ENCODE data around the gene TIPIN. TPM values are rescaled to one million over a fixed set of nuclear protein-coding genes. Genes with fewer than 3 reads are reported as not detected.
A peak's percentile ranks its signal among the peaks of the same experiment; 100 is the strongest.

Gene TIPIN
- total and polyA plus RNA-seq, 2 of the 8 experiments (the other 6 are each of a cell fraction or from before 2014, with no cell fraction given): 8.5 to 24.7 TPM

DNA sequence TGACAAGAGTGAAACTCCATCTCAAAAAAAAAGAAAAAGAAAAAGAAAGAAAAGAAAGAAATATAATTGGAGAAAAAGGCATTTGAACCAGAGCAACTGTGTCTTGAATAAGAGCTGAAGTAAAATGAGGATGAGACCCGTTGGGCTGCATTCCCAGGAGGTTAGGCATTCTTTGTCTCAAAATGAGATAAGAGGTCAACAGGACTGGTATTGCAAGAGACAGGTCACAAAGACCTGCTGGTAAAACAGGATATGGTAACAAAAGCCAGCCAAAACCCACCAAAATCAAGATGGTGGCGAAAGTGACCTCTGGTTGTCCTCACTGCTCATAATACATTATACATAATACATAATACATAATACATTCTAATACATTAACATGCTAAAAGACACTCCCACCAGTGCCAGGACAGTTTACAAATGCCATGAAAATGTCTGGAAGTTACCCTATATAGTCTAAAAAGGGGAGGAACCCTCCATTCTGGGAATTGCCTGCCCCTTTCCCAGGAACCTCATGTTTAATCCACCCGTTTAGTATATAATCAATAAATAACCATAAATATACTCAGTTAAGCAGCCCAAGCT, 8.6 kb upstream of the TIPIN start:
- FAIRE-seq (no peak), DNase-seq (ENCODE audit: low read depth in 1 of 2, low spot score in 2 of 2) (no peak)
- no peak overlapping the region for H3K14ac ChIP-seq (ENCODE audit: insufficient read length)
- no peaks in the 10 kb centered on the region for H3K36me3 ChIP-seq (ENCODE audit: control insufficient read depth in 2 of 4, insufficient read depth in 4 of 4, low read length in 3 of 4)
- no peaks in the 10 kb centered on the region for H3K9me3 ChIP-seq (ENCODE audit: insufficient read depth in 2 of 2, low read depth in 1 of 2, low read length in 1 of 2)
- no peak overlapping the region for H2BK12ac ChIP-seq (ENCODE audit: low read depth, low read length)
- H3K23me2 ChIP-seq (ENCODE audit: low read depth, low read length): no peaks in the 10 kb centered on the region
- TF ChIP-seq TEAD4 (IDR thresholded peaks at IDR 0.05; ENCODE audit: low read depth, low read length): peak; percentile 47; the same call in 1 of the 2 replicates
- TF ChIP-seq KDM5A (IDR thresholded peaks at IDR 0.05; ENCODE audit: low read length): no peak
- TF ChIP-seq CREB1 (IDR thresholded peaks at IDR 0.05): no peak
- no peak overlapping the region for H3K56ac ChIP-seq (replicated peaks; ENCODE audit: insufficient read length, low read depth, low read length)
- H2BK20ac ChIP-seq (ENCODE audit: low read length): no peak overlapping the region
- H3K4me1 ChIP-seq (replicated peaks in 1 of 4; ENCODE audit: control insufficient read depth in 3 of 4, insufficient read depth in 4 of 4, low read length in 3 of 4): peaks cover 0 to 4% (median 1%) of the 10 kb centered on the region in 4 experiments; a peak in 3 of 7 replicates
- H4K8ac ChIP-seq (ENCODE audit: extremely low read depth, insufficient read depth, low read length): no peak overlapping the region
- no peak overlapping the region for H3K4me2 ChIP-seq (ENCODE audit: insufficient read depth in 1 of 2, low read depth in 2 of 2, low read length in 2 of 2)
- no peak overlapping the region for H2BK120ac ChIP-seq (replicated peaks; ENCODE audit: low read depth, low read length)
- no peak overlapping the region for H3K18ac ChIP-seq (ENCODE audit: extremely low read depth, low read length)
- H3K27ac ChIP-seq (ENCODE audit: low read depth, low read length): no peak overlapping the region
- POLR2A ChIA-PET (ENCODE audit: partially characterized antibody): no interaction called here
- H4K20me1 ChIP-seq (replicated peaks in 1 of 2; ENCODE audit: control insufficient read depth in 1 of 2, insufficient read depth in 2 of 2, low read length in 2 of 2): no peaks in the 10 kb centered on the region
- WGBS, 2 experiments (ENCODE audit: extremely low coverage in 1 of 2, insufficient coverage in 1 of 2, insufficient read length in 1 of 2, insufficient replicate concordance in 2 of 2, low coverage in 1 of 2, low lambda C conversion rate in 2 of 2, missing lambda C conversion rate in 1 of 2): 89% methylated on average over 3 of the region's 3 CpGs; no CpG with 5 or more reads in 1 of the 2 experiments
- H3K23ac ChIP-seq (ENCODE audit: insufficient read length): no peak overlapping the region
- H3K4ac ChIP-seq (replicated peaks; ENCODE audit: insufficient read length, low read depth, low read length): no peak overlapping the region
- no peaks in the 10 kb centered on the region for H3K79me1 ChIP-seq (ENCODE audit: low read depth, low read length)
- H2AFZ ChIP-seq (ENCODE audit: low read length): 0 out of 2 replicates have a peak overlapping the region, but pooled peaks have one; percentile 39
- CTCF ChIA-PET (ENCODE audit: partially characterized antibody): interaction anchor here (0.6 kb wide), 1 partner anchor 16 kb away, joined by 3 read pairs; no protein-coding TSS in a partner anchor
- no peak overlapping the region for H2BK15ac ChIP-seq (ENCODE audit: low read length)
- H2AK5ac ChIP-seq (ENCODE audit: low read depth, low read length): no peak overlapping the region
- no peak overlapping the region for H4K91ac ChIP-seq (replicated peaks; ENCODE audit: insufficient read length, low read length)
- H3K4me3 ChIP-seq (ENCODE audit: extremely low read depth in 1 of 4, insufficient read depth in 2 of 4, low read depth in 3 of 4, low read length in 4 of 4): no peak overlapping the region
- no peaks in the 10 kb centered on the region for H3K79me2 ChIP-seq (ENCODE audit: control insufficient read depth in 1 of 2, insufficient read depth in 2 of 2, low read length in 2 of 2)
- no peak overlapping the region for H3K9ac ChIP-seq (replicated peaks in 1 of 4; ENCODE audit: extremely low read depth in 1 of 4, low read depth in 3 of 4, low read length in 3 of 4)
- no peaks in the 10 kb centered on the region for H3K27me3 ChIP-seq (replicated peaks in 1 of 4; ENCODE audit: control insufficient read depth in 3 of 4, extremely low read depth in 1 of 4, insufficient read depth in 3 of 4, low read length in 3 of 4)
- no peak overlapping the region for H4K5ac ChIP-seq (ENCODE audit: insufficient read length, low read depth, low read length)
- H2BK5ac ChIP-seq (ENCODE audit: low read depth, low read length): no peak overlapping the region
